ENCODE measurements around the gene GNB5. TPM values are rescaled to one million over a fixed set of nuclear protein-coding genes. Genes with fewer than 3 reads are reported as not detected.

The GNB5 gene
- total and polyA plus RNA-seq, 2 of the 13 experiments (the other 11 are each of a cell fraction or from before 2014, with no cell fraction given) = 13.7 to 14.4 TPM

DNA sequence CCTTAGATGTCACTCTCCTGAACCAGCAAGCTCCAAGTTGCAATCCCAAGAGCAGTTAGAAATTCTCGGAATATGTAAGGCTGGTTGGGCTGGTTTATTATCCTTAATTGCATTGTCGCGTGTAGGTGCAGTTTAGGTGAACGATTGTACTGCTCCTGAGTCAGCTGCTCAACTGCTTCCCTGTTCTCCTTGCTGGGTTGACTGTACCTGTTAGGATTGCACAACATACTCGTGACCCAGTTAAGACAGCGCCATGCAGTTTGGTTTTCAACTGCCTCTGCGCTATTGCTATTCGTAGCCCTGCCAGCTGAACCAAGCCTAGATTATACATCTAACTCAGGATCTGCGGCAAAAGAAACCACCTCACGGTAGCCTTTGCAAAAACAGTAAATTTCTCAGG is 119.6 kb downstream of the GNB5 start (continued):
- TF ChIP-seq, protein P1, sequence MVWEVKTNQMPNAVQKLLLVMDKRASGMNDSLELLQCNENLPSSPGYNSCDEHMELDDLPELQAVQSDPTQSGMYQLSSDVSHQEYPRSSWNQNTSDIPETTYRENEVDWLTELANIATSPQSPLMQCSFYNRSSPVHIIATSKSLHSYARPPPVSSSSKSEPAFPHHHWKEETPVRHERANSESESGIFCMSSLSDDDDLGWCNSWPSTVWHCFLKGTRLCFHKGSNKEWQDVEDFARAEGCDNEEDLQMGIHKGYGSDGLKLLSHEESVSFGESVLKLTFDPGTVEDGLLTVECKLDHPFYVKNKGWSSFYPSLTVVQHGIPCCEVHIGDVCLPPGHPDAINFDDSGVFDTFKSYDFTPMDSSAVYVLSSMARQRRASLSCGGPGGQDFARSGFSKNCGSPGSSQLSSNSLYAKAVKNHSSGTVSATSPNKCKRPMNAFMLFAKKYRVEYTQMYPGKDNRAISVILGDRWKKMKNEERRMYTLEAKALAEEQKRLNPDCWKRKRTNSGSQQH (CRISPR knock-in tag; IDR thresholded peaks at IDR 0.05; ENCODE audit: low read depth) = no peak
- TF ChIP-seq ZNF260 (CRISPR knock-in tag; IDR thresholded peaks at IDR 0.05; ENCODE audit: borderline replicate concordance, low read depth) = no peak
- TF ChIP-seq, protein P2, sequence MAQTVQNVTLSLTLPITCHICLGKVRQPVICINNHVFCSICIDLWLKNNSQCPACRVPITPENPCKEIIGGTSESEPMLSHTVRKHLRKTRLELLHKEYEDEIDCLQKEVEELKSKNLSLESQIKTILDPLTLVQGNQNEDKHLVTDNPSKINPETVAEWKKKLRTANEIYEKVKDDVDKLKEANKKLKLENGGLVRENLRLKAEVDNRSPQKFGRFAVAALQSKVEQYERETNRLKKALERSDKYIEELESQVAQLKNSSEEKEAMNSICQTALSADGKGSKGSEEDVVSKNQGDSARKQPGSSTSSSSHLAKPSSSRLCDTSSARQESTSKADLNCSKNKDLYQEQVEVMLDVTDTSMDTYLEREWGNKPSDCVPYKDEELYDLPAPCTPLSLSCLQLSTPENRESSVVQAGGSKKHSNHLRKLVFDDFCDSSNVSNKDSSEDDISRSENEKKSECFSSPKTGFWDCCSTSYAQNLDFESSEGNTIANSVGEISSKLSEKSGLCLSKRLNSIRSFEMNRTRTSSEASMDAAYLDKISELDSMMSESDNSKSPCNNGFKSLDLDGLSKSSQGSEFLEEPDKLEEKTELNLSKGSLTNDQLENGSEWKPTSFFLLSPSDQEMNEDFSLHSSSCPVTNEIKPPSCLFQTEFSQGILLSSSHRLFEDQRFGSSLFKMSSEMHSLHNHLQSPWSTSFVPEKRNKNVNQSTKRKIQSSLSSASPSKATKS (CRISPR knock-in tag; IDR thresholded peaks at IDR 0.05) = no peak
- no peak for TF ChIP-seq NKX3-1 (CRISPR knock-in tag; IDR thresholded peaks at IDR 0.05)
- TF ChIP-seq CEBPB (IDR thresholded peaks at IDR 0.05; ENCODE audit: borderline replicate concordance, low read depth, low read length) = peak; percentile 98
- peak; percentile 57; the same call in 1 of the 2 replicates for TF ChIP-seq GATAD2A (CRISPR knock-in tag; IDR thresholded peaks at IDR 0.05)
- peak; percentile 59 for TF ChIP-seq ELF3 (CRISPR knock-in tag; IDR thresholded peaks at IDR 0.05)
- TF ChIP-seq BORCS8-MEF2B (CRISPR knock-in tag; IDR thresholded peaks at IDR 0.05) = no peak
- TF ChIP-seq, protein P3, sequence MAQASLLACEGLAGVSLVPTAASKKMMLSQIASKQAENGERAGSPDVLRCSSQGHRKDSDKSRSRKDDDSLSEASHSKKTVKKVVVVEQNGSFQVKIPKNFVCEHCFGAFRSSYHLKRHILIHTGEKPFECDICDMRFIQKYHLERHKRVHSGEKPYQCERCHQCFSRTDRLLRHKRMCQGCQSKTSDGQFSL (CRISPR knock-in tag; IDR thresholded peaks at IDR 0.05) = 0 out of 2 replicates have a peak, but pooled peaks have one; percentile 52
- TF ChIP-seq, protein P4, sequence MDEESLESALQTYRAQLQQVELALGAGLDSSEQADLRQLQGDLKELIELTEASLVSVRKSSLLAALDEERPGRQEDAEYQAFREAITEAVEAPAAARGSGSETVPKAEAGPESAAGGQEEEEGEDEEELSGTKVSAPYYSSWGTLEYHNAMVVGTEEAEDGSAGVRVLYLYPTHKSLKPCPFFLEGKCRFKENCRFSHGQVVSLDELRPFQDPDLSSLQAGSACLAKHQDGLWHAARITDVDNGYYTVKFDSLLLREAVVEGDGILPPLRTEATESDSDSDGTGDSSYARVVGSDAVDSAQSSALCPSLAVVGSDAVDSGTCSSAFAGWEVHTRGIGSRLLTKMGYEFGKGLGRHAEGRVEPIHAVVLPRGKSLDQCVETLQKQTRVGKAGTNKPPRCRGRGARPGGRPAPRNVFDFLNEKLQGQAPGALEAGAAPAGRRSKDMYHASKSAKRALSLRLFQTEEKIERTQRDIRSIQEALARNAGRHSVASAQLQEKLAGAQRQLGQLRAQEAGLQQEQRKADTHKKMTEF (CRISPR knock-in tag; IDR thresholded peaks at IDR 0.05) = peak; percentile 40; the same call in 1 of the 2 replicates
- TF ChIP-seq EZH2 (conservative IDR thresholded peaks at IDR 0.05; ENCODE audit: low read depth, low read length) = no peak
- TF ChIP-seq, protein P5, sequence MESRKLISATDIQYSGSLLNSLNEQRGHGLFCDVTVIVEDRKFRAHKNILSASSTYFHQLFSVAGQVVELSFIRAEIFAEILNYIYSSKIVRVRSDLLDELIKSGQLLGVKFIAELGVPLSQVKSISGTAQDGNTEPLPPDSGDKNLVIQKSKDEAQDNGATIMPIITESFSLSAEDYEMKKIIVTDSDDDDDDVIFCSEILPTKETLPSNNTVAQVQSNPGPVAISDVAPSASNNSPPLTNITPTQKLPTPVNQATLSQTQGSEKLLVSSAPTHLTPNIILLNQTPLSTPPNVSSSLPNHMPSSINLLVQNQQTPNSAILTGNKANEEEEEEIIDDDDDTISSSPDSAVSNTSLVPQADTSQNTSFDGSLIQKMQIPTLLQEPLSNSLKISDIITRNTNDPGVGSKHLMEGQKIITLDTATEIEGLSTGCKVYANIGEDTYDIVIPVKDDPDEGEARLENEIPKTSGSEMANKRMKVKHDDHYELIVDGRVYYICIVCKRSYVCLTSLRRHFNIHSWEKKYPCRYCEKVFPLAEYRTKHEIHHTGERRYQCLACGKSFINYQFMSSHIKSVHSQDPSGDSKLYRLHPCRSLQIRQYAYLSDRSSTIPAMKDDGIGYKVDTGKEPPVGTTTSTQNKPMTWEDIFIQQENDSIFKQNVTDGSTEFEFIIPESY (CRISPR knock-in tag; IDR thresholded peaks at IDR 0.05) = peak; percentile 81; the same call in 1 of the 2 replicates
- TF ChIP-seq ZNF749 (CRISPR knock-in tag; IDR thresholded peaks at IDR 0.05; ENCODE audit: borderline replicate concordance) = no peak
- peak; percentile 73 for TF ChIP-seq FOSL2 (CRISPR knock-in tag; IDR thresholded peaks at IDR 0.05)
- TF ChIP-seq DPF2 (CRISPR knock-in tag; IDR thresholded peaks at IDR 0.05; ENCODE audit: borderline replicate concordance, low read depth) = 0 out of 2 replicates have a peak, but pooled peaks have one; percentile 17
- no peak for TF ChIP-seq ZNF615 (CRISPR knock-in tag; IDR thresholded peaks at IDR 0.05; ENCODE audit: borderline replicate concordance)
- TF ChIP-seq LCORL (IDR thresholded peaks at IDR 0.05) = no peak
- 0 out of 2 replicates have a peak, but pooled peaks have one; percentile 17 for TF ChIP-seq LCORL (CRISPR knock-in tag; IDR thresholded peaks at IDR 0.05)
- TF ChIP-seq, protein P6, sequence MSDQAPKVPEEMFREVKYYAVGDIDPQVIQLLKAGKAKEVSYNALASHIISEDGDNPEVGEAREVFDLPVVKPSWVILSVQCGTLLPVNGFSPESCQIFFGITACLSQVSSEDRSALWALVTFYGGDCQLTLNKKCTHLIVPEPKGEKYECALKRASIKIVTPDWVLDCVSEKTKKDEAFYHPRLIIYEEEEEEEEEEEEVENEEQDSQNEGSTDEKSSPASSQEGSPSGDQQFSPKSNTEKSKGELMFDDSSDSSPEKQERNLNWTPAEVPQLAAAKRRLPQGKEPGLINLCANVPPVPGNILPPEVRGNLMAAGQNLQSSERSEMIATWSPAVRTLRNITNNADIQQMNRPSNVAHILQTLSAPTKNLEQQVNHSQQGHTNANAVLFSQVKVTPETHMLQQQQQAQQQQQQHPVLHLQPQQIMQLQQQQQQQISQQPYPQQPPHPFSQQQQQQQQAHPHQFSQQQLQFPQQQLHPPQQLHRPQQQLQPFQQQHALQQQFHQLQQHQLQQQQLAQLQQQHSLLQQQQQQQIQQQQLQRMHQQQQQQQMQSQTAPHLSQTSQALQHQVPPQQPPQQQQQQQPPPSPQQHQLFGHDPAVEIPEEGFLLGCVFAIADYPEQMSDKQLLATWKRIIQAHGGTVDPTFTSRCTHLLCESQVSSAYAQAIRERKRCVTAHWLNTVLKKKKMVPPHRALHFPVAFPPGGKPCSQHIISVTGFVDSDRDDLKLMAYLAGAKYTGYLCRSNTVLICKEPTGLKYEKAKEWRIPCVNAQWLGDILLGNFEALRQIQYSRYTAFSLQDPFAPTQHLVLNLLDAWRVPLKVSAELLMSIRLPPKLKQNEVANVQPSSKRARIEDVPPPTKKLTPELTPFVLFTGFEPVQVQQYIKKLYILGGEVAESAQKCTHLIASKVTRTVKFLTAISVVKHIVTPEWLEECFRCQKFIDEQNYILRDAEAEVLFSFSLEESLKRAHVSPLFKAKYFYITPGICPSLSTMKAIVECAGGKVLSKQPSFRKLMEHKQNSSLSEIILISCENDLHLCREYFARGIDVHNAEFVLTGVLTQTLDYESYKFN (CRISPR knock-in tag; conservative IDR thresholded peaks at IDR 0.05) = 0 out of 2 replicates have a peak, but pooled peaks have one; percentile 25
- TF ChIP-seq RXRB (CRISPR knock-in tag; IDR thresholded peaks at IDR 0.05; ENCODE audit: borderline replicate concordance) = peak; percentile 58; the same call in 1 of the 2 replicates

Measured in HepG2 (cell line).